ENCODE results near the gene SPON1. TPM values are rescaled to one million over a fixed set of nuclear protein-coding genes. Genes with fewer than 3 reads are reported as not detected.

SPON1 gene
- total and polyA plus RNA-seq, 2 donors: 1.6 to 3.6 TPM

GRCh38 chr11:14012846-14013245 lies 50.3 kb downstream of the SPON1 start:
- WGBS: 96% methylated on average over 4 of the region's 4 CpGs
- Histone ChIP-seq H3K4me3 (ENCODE audit: low read length in 2 of 2) (no peak overlapping the region), H3K9me3 (ENCODE audit: control insufficient read depth in 2 of 2, insufficient read depth in 1 of 2, low read length in 1 of 2) (no peaks in the 10 kb centered on the region), H3K4me1 (ENCODE audit: control insufficient read depth in 2 of 2, insufficient read depth in 2 of 2, low read length in 2 of 2) (no peaks in the 10 kb centered on the region), H3K27ac (ENCODE audit: low read depth in 1 of 2, low read length in 1 of 2) (no peak overlapping the region), H3K36me3 (ENCODE audit: control insufficient read depth in 2 of 2, insufficient read depth in 2 of 2, low read length in 1 of 2) (no peaks in the 10 kb centered on the region), H3K27me3 (ENCODE audit: control insufficient read depth in 2 of 2, insufficient read depth in 1 of 2, low read length in 1 of 2) (no peaks in the 10 kb centered on the region)
- no peak for DNase-seq (ENCODE audit: low read depth in 6 of 9, low spot score in 9 of 9)

- Histone ChIP-seq H3K27me3 (ENCODE audit: control insufficient read depth in 2 of 2, insufficient read depth in 1 of 2, low read length in 1 of 2) (no peaks in the 10 kb centered on the region), H3K4me1 (ENCODE audit: control insufficient read depth in 2 of 2, insufficient read depth in 2 of 2, low read length in 2 of 2) (no peaks in the 10 kb centered on the region), H3K9me3 (ENCODE audit: control insufficient read depth in 2 of 2, insufficient read depth in 1 of 2, low read length in 1 of 2) (no peaks in the 10 kb centered on the region), H3K4me3 (ENCODE audit: low read length in 2 of 2) (no peak overlapping the region), H3K36me3 (ENCODE audit: control insufficient read depth in 2 of 2, insufficient read depth in 2 of 2, low read length in 1 of 2) (no peaks in the 10 kb centered on the region), H3K27ac (ENCODE audit: low read depth in 1 of 2, low read length in 1 of 2) (no peak overlapping the region)
- 92% methylated on average over 4 of the region's 4 CpGs for WGBS
- DNase-seq (ENCODE audit: low read depth in 6 of 9, low spot score in 9 of 9): no peak
Measured at GRCh38 chr11:14015711-14016110, 53.2 kb downstream of the SPON1 start.

GRCh38 chr11:14018441-14018840 lies 55.9 kb downstream of the SPON1 start:
- H3K9me3 ChIP-seq (ENCODE audit: control insufficient read depth in 2 of 2, insufficient read depth in 1 of 2, low read length in 1 of 2): no peaks in the 10 kb centered on the region
- no peak overlapping the region for H3K27ac ChIP-seq (ENCODE audit: low read depth in 1 of 2, low read length in 1 of 2)
- no peaks in the 10 kb centered on the region for H3K27me3 ChIP-seq (ENCODE audit: control insufficient read depth in 2 of 2, insufficient read depth in 1 of 2, low read length in 1 of 2)
- 96% methylated on average over 2 of the region's 2 CpGs for WGBS
- H3K4me3 ChIP-seq (ENCODE audit: low read length in 2 of 2): no peak overlapping the region
- DNase-seq (ENCODE audit: low read depth in 6 of 9, low spot score in 9 of 9): no peak
- no peaks in the 10 kb centered on the region for H3K4me1 ChIP-seq (ENCODE audit: control insufficient read depth in 2 of 2, insufficient read depth in 2 of 2, low read length in 2 of 2)
- H3K36me3 ChIP-seq (ENCODE audit: control insufficient read depth in 2 of 2, insufficient read depth in 2 of 2, low read length in 1 of 2): no peaks in the 10 kb centered on the region

GRCh38 chr11:14021738-14022137 lies 59.2 kb downstream of the SPON1 start:
- H3K36me3 ChIP-seq (ENCODE audit: control insufficient read depth in 2 of 2, insufficient read depth in 2 of 2, low read length in 1 of 2): no peaks in the 10 kb centered on the region
- 89% methylated on average over 4 of the region's 4 CpGs for WGBS
- no peak for DNase-seq (ENCODE audit: low read depth in 6 of 9, low spot score in 9 of 9)
- peaks cover 0 to 2% of the 10 kb centered on the region in 2 donors for H3K27me3 ChIP-seq (ENCODE audit: control insufficient read depth in 2 of 2, insufficient read depth in 1 of 2, low read length in 1 of 2)
- H3K4me3 ChIP-seq (ENCODE audit: low read length in 2 of 2): no peak overlapping the region
- H3K27ac ChIP-seq (ENCODE audit: low read depth in 1 of 2, low read length in 1 of 2): no peak overlapping the region
- H3K9me3 ChIP-seq (ENCODE audit: control insufficient read depth in 2 of 2, insufficient read depth in 1 of 2, low read length in 1 of 2): no peaks in the 10 kb centered on the region
- H3K4me1 ChIP-seq (ENCODE audit: control insufficient read depth in 2 of 2, insufficient read depth in 2 of 2, low read length in 2 of 2): no peaks in the 10 kb centered on the region

GRCh38 chr11:14022251-14022650 lies 59.7 kb downstream of the SPON1 start:
- DNase-seq (ENCODE audit: low read depth in 6 of 9, low spot score in 9 of 9): no peak
- Histone ChIP-seq H3K27ac (ENCODE audit: low read depth in 1 of 2, low read length in 1 of 2) (no peak overlapping the region), H3K36me3 (ENCODE audit: control insufficient read depth in 2 of 2, insufficient read depth in 2 of 2, low read length in 1 of 2) (no peaks in the 10 kb centered on the region), H3K4me1 (ENCODE audit: control insufficient read depth in 2 of 2, insufficient read depth in 2 of 2, low read length in 2 of 2) (no peaks in the 10 kb centered on the region), H3K27me3 (ENCODE audit: control insufficient read depth in 2 of 2, insufficient read depth in 1 of 2, low read length in 1 of 2) (peaks cover 0 to 4% of the 10 kb centered on the region in 2 donors), H3K9me3 (ENCODE audit: control insufficient read depth in 2 of 2, insufficient read depth in 1 of 2, low read length in 1 of 2) (no peaks in the 10 kb centered on the region), H3K4me3 (ENCODE audit: low read length in 2 of 2) (no peak overlapping the region)
- WGBS: 91% methylated on average over 3 of the region's 3 CpGs

- Histone ChIP-seq H3K4me3 (ENCODE audit: low read length in 2 of 2) (no peak overlapping the region), H3K27ac (ENCODE audit: low read depth in 1 of 2, low read length in 1 of 2) (no peak overlapping the region), H3K4me1 (ENCODE audit: control insufficient read depth in 2 of 2, insufficient read depth in 2 of 2, low read length in 2 of 2) (no peaks in the 10 kb centered on the region), H3K9me3 (ENCODE audit: control insufficient read depth in 2 of 2, insufficient read depth in 1 of 2, low read length in 1 of 2) (no peaks in the 10 kb centered on the region), H3K27me3 (ENCODE audit: control insufficient read depth in 2 of 2, insufficient read depth in 1 of 2, low read length in 1 of 2) (peaks cover 0 to 4% of the 10 kb centered on the region in 2 donors), H3K36me3 (ENCODE audit: control insufficient read depth in 2 of 2, insufficient read depth in 2 of 2, low read length in 1 of 2) (no peaks in the 10 kb centered on the region)
- no peak for DNase-seq (ENCODE audit: low read depth in 6 of 9, low spot score in 9 of 9)
- WGBS: 90% methylated on average over 6 of the region's 6 CpGs
Measured at GRCh38 chr11:14022821-14023220, 60.3 kb downstream of the SPON1 start.

- Histone ChIP-seq H3K27ac (ENCODE audit: low read depth in 1 of 2, low read length in 1 of 2) (no peak overlapping the region), H3K4me3 (ENCODE audit: low read length in 2 of 2) (no peak overlapping the region)
Measured at GRCh38 chr11:14026961-14027360, 64.4 kb downstream of the SPON1 start.

GRCh38 chr11:14027525-14027924 lies 65.0 kb downstream of the SPON1 start:
- H3K36me3 ChIP-seq (ENCODE audit: control insufficient read depth in 2 of 2, insufficient read depth in 2 of 2, low read length in 1 of 2): no peaks in the 10 kb centered on the region
- H3K27me3 ChIP-seq (ENCODE audit: control insufficient read depth in 2 of 2, insufficient read depth in 1 of 2, low read length in 1 of 2): peaks cover 0 to 4% of the 10 kb centered on the region in 2 donors
- no peaks in the 10 kb centered on the region for H3K4me1 ChIP-seq (ENCODE audit: control insufficient read depth in 2 of 2, insufficient read depth in 2 of 2, low read length in 2 of 2)
- H3K9me3 ChIP-seq (ENCODE audit: control insufficient read depth in 2 of 2, insufficient read depth in 1 of 2, low read length in 1 of 2): no peaks in the 10 kb centered on the region
- no peak for DNase-seq (ENCODE audit: low read depth in 6 of 9, low spot score in 9 of 9)
- no peak overlapping the region for H3K4me3 ChIP-seq (ENCODE audit: low read length in 2 of 2)
- no peak overlapping the region for H3K27ac ChIP-seq (ENCODE audit: low read depth in 1 of 2, low read length in 1 of 2)
- 99% methylated on average over 1 of the region's 1 CpG for WGBS

More at GRCh38 chr11:14026961-14027360, 64.4 kb downstream of the SPON1 start:
- WGBS: 93% methylated on average over 6 of the region's 6 CpGs
- Histone ChIP-seq H3K9me3 (ENCODE audit: control insufficient read depth in 2 of 2, insufficient read depth in 1 of 2, low read length in 1 of 2) (no peaks in the 10 kb centered on the region), H3K36me3 (ENCODE audit: control insufficient read depth in 2 of 2, insufficient read depth in 2 of 2, low read length in 1 of 2) (no peaks in the 10 kb centered on the region), H3K4me1 (ENCODE audit: control insufficient read depth in 2 of 2, insufficient read depth in 2 of 2, low read length in 2 of 2) (no peaks in the 10 kb centered on the region), H3K27me3 (ENCODE audit: control insufficient read depth in 2 of 2, insufficient read depth in 1 of 2, low read length in 1 of 2) (peaks cover 0 to 4% of the 10 kb centered on the region in 2 donors)
- DNase-seq (ENCODE audit: low read depth in 6 of 9, low spot score in 9 of 9): no peak

GRCh38 chr11:14029440-14029839 lies 66.9 kb downstream of the SPON1 start:
- Histone ChIP-seq H3K4me3 (ENCODE audit: low read length in 2 of 2) (no peak overlapping the region), H3K9me3 (ENCODE audit: control insufficient read depth in 2 of 2, insufficient read depth in 1 of 2, low read length in 1 of 2) (no peaks in the 10 kb centered on the region), H3K4me1 (ENCODE audit: control insufficient read depth in 2 of 2, insufficient read depth in 2 of 2, low read length in 2 of 2) (no peaks in the 10 kb centered on the region), H3K27ac (ENCODE audit: low read depth in 1 of 2, low read length in 1 of 2) (no peak overlapping the region), H3K27me3 (ENCODE audit: control insufficient read depth in 2 of 2, insufficient read depth in 1 of 2, low read length in 1 of 2) (peaks cover 0 to 4% of the 10 kb centered on the region in 2 donors), H3K36me3 (ENCODE audit: control insufficient read depth in 2 of 2, insufficient read depth in 2 of 2, low read length in 1 of 2) (no peaks in the 10 kb centered on the region)
- 87% methylated on average over 4 of the region's 4 CpGs for WGBS
- DNase-seq (ENCODE audit: low read depth in 6 of 9, low spot score in 9 of 9): no peak

Measured in thymus (tissue), 11 donors.